ENCODE data around the gene GGTA1.

DNA sequence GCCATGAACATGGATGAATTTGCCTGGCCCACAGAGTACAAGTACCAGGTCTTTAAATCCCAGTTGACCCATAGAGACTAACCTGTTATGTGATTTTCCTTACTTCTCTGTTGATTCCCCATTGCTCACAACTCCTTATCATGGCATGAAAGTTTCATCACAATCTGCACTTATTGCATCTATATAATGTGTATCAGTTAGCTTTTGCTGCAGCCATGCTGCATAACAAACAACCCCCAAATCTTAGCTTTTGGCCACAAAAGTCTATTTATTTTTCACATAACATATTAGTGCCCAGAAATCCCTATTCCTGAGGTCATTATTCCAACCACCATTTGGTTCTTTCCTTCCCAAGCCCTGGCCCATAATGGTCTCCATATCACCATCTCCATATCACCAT is 3.7 kb downstream of the GGTA1 start:
- TF ChIP-seq, protein P1, sequence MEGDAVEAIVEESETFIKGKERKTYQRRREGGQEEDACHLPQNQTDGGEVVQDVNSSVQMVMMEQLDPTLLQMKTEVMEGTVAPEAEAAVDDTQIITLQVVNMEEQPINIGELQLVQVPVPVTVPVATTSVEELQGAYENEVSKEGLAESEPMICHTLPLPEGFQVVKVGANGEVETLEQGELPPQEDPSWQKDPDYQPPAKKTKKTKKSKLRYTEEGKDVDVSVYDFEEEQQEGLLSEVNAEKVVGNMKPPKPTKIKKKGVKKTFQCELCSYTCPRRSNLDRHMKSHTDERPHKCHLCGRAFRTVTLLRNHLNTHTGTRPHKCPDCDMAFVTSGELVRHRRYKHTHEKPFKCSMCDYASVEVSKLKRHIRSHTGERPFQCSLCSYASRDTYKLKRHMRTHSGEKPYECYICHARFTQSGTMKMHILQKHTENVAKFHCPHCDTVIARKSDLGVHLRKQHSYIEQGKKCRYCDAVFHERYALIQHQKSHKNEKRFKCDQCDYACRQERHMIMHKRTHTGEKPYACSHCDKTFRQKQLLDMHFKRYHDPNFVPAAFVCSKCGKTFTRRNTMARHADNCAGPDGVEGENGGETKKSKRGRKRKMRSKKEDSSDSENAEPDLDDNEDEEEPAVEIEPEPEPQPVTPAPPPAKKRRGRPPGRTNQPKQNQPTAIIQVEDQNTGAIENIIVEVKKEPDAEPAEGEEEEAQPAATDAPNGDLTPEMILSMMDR (IDR thresholded peaks at IDR 0.05): no peak
- no peak for TF ChIP-seq CHD2 (IDR thresholded peaks at IDR 0.05; ENCODE audit: low read length, partially characterized antibody)
- TF ChIP-seq EZH2phosphoT487 (IDR thresholded peaks at IDR 0.05; ENCODE audit: borderline replicate concordance, low read depth): no peak
- no peak for TF ChIP-seq TEAD4 (IDR thresholded peaks at IDR 0.05; ENCODE audit: borderline replicate concordance, insufficient read depth)

Measured in SK-N-SH (cell line).